8988T (cell line): ENCODE results near the gene SLC9A1.
"Not testable (repeated sequence)": the region's sequence is repeated elsewhere in the genome, so short reads cannot be mapped to it uniquely, and the experiment has no call there.

ENCODE experiments used
- DNase-seq: peaks from one replicate; pipeline ENCODE4 v3.0.0; 2011

The SLC9A1 gene

DNA sequence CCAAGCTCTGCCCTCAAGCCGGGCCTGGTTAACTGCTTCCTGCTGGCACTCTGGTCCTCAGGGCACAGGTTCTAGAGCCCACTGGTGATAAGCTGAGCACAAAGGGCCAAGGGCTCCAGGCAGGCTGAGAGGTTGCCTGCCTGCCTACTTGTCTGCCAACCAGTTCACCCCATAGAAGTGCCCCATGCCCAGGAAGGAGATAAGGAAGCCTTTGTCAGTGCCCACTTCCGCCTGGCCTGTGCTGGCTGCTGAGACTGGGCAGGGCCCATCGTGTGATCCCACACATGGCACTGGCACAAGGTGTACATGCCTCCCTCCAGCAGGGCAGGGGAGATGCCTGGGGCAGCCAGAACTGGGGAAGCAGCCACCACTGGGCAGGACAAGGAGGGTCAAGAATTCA is 24.1 kb downstream of the SLC9A1 start:
- no peak for DNase-seq

DNA sequence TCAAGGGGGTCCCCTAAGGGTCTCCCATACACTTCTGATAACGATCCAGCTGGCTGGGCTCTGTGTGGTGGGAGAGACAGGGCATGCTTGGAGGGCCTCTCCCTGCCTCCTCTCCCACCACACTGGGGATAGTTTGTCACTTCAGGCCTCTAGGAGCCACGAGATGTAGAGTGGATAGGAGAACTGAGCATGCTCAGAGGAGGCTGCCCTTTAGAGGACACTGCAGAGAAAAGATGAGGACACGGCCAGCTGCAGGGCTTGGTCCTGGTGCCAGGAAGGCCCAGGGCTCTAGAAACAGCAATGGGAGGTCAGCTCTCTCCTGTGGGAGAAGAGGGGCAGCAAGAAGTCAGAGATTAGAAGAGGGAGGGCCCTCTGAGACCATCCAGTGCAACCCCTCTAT is 25.7 kb downstream of the SLC9A1 start:
- no peak for DNase-seq

DNA sequence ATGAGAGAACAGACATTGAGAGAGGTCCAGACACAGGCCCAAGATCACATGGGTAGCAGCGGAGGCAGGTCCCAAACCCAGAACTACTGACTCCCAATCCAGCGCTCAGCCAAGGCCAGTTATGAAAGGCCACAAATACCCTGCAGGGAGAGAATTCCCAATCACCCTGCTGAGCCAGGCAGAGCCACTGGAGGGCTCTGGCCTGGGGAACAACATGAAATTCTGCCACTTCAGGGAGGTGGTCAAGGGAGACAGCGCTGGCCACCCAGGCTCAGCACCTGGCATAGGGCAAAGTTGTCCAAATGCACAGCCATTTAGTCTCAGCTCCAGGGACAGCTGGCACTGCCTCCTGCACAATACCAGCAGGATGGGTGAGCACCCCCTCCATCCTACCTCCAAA is 27.5 kb downstream of the SLC9A1 start:
- DNase-seq, result no peak

DNA sequence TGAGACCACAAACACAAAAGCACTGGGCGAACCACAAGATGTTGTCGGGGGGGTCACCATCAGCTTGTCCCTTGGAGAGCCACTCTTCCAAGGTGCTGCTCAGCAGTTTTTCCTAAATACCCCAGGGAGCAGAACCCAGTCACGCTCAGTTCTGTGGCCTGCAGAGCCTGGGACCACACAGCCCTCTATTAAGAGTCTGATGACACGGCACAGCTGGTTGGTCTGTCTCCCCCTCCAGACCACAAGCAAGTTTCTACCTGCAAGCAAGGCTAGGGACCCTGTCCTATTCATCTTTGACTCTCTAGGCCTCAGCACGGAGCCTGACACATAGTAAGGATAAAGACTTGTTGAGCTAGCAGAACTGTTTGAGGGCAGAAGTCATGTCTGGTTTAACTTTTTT is 28.5 kb downstream of the SLC9A1 start:
- DNase-seq, result no peak

DNA sequence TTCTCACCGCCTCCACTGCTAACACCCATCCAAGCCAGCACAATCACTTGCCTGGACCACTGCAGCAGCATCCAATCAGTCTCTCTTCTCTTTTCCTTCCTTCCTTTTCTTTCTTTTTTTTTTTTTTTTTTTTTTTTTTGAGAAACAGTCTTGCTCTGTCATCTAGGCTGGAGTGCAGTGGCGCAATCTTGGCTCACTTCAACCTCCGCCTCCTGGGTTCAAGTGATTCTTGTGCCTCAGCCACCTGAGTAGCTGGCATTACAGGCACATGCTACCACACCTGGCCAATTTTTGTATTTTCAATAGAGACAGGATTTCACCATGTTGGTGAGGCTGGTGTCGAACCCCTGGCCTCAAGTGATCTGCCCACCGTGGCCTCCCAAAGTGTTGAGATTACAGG is 29.8 kb downstream of the SLC9A1 start:
- not testable (repeated sequence) for DNase-seq

DNA sequence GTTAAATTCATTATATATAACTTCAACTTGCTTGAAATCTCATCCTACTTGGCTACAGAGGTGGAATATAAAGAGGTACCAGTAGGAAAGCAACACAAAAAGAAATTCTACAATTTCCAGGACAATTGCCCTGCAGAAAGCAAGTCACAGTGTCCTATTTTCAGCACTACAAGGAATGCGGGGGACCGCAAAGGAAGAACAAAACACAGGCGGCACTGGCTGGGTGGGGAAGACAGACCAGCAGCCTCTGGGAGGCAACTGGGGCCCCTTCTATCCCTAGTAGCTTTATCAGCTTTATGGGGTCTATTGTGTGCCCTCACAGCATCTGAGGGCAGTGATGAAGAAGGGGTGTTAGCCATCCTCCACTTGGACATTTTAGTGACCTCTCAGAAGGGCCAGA is 30.5 kb downstream of the SLC9A1 start:
- no peak for DNase-seq

DNA sequence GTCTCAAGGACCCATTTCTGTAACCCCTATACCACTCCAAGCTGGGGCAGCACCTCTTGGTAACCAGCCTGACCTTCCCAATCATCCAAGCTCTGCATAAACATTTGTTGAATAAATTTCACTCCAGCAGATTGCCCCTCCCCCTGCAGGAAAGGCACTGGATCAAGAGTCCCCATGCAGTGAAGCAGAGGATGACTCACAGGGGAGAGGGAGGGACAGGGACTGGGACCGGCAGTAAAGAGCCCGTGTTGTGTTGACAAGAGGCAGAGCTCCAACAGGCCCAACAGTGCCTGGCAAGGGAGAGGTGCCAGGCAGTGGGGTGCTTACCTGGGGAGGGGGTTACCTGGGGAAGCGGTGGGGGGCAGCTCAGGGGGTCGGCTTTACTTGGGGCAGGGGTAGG is 32.3 kb downstream of the SLC9A1 start:
- DNase-seq, result peak; percentile 62

DNA sequence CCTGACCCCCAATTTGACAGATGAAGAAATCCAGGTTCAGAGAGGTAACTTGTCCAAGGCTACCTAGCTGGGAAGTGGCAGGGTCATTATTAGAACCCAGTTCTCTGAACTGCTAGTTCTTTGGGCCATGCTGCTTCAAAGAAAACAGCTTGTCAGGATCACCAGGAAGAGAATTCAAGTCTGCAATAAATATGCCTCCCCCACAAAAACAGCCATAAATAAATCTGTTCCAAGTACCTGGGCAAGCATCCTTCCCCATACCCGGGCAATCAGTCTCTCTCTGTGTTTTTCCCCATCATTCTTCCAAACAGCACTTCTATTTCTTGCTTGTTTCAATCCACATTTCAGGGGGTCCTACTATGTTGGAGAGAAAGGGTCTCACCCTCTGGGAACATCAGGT is 34.1 kb downstream of the SLC9A1 start:
- no peak for DNase-seq

DNA sequence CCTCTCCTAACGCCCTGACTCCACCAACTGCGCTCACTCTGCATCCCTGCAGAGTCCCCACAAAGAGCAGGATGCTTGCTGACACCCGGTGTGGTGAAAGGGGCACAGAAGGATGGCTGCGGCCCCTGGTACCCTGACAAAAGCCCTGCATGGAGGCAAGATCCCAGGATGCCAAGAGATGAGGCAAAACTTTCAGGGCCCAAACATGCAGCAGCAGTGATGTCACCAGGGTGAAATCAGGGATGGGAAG is 36.6 kb downstream of the SLC9A1 start:
- no peak for DNase-seq

DNA sequence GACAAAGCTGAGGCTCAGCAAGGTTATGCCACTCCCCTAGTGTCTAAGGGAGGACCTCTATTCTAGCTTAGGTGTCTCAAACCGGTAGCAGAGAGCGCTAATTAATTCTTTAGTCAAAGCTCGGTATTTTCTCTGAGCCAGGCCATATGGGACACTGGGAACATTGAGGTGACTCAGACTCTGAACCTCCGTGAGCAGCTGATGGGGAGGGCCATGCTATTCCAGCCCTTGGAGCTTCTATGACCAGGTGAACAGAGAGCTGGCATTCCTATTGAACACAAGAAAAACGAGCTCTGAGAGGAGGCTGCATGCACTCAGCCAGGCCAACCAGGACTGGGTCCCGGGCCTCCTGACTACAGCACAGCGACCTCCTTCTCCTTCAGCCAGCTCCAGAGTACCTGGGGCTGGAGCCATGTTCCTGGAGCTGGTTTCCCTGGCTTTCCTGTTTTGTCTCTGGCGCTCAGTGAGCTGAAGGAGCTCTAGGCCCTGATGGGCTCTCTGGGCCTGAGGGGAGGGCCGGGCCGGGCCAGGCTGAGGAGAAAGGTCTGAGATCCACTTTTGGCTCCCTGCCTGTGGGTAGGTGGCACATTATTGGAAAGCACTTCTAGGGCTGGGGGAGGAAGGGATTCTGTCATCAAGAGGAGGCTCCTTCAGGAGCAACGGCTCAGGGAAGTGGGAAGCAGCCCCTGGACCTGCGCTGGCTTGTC is 37.0 kb downstream of the SLC9A1 start:
- no peak for DNase-seq

DNA sequence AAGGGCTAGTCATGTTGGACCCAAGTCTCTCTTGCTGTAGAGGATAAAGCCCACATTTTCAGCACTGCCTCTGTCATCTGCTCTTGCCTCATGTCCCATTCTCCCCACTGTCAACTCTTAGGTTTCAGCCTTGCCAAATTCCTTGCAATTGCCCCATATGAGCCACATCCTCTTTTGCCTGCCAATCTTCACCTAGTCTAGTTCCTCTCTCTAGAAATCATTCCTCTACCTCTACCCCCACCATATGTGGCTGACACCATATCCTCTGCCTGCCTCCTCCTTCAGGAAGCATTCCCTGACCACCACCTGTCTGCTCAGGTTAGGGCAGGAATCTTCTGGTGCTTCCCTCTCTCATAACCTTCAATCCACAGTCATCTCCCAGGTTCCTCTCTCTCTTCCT is 38.2 kb downstream of the SLC9A1 start:
- no peak for DNase-seq

DNA sequence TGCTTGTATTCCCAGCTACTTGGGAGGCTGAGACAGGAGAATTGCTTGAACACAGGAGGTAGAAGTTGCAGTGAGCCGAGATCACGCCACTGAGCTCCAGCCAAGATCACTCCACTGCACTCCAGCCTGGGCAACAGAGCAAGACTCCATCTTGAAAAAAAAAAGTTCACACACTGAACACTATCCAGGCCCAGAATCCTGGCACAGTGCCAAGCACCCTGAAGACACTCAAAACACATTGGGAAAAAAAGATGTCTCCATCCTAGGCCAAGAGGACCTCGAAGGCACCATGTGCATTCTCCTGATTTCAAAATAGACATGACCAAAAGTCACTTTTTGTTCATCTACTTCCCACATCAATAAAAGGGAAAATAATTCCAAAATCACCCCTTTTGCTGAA is 38.7 kb downstream of the SLC9A1 start:
- DNase-seq, result no peak

DNA sequence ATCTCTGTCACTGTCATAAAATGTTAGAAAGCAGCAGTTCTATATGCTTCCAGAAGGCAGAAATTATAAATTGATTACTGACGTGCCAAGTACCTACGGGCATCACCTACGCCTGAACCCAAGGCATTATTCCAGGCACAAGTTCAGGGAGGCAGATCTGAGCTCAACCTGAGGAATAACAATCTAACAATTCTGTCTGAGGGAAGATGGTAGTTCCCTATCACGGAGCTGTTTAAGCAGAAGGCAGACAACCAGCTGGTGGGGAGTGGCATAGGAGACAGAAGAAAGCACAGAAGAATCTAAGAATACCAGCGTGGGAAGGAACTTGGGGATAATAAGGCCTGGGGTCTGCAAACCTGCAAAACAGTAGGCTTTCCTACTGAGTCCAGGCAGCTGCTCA is 40.4 kb downstream of the SLC9A1 start:
- no peak for DNase-seq

DNA sequence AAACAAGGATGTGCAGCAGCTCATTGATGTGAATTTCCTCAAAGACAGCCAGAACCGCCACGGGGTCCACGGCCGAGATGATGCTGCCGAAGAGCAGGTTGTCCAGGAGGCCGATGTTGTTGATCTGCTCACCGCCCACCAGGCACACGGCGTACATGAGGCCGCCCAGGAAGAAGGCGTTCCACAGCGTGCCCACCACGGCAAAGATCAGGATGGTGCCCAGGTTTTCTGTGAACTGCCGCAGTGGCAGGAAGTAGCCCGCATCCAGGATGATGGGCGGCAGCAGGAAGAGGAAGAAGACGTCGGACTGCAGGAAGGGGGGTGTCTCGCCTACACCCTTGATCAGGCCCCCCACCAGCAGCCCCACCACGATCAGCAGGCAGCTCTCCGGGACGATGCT is 41.1 kb downstream of the SLC9A1 start:
- DNase-seq, result no peak

DNA sequence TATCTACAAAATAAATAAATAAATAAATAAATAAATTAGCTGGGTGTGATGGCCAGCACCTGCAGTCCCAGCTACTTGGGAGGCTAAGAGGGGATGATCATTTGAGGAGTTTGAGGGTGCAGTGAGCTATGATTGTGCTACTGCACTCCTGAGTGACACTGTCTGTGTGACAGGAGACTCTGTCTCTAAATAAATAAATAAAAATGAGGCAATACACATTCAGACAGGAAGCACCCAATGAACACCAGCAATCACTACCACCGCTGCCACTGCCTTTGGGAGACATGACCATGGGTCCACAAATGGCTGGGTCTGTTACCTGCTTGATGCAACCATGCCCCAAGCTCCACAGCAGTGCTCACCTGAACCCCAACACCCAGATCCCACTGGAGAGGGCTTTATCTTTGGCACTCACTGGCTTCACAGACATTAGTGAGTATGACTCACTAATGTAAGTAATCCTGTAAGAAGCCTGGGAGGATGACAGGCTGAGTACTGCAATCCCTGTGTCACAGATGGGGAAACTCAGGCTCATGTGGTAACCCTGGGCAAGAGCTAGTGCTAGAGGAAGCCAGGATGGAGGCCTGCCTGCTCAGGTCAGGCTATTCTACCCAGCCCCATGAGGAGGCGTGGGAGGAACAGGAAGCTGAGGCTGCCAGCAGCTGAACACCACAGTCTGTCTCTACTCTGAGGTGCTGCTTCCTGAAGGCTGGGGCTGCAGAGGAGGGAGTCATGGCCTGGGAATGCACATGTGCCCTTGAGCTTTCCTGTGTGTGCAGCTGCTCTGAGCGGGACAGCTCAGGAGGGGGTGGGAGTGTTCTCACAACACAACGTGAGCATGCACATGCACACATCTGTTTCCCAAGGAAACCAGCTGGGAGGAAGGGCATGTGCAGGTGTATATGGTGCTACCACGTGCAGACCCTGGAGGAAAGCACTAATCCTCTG is 43.0 kb downstream of the SLC9A1 start:
- peak; percentile 77 for DNase-seq

DNA sequence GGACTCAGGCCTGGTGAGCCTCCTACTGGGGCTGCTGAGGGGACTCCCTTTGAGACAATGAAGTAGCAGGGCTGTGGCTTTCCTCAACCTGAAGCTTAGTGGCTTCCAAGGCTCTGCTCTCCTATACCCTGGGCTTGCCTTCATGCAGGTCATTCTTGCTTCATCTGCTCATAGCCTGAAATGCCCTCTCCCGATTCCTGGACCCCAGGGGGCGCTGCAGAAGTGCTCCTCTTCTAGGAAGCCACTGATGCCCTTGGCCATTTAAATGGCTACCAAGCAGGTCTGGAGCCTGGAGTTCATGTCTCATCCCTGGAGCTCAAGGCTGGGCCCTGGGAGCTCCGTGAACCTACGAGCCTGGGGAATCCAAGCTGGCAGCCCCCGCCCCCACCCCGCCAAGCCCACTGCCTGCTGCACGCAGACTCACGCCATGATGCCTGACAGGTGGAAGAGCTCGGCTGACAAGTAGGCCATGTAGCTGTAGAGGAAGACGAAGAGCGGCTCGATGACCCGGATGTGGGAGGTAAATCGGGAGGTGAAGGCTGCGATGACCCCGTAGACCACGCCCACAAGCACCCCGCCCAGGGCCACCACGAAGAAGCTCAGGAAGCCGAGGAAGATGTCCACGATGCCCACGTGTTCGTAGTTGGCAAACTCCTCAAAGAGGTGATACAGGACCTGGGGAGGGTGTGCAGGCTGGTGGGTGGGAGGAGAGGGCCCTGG is 45.7 kb downstream of the SLC9A1 start:
- DNase-seq, result no peak

DNA sequence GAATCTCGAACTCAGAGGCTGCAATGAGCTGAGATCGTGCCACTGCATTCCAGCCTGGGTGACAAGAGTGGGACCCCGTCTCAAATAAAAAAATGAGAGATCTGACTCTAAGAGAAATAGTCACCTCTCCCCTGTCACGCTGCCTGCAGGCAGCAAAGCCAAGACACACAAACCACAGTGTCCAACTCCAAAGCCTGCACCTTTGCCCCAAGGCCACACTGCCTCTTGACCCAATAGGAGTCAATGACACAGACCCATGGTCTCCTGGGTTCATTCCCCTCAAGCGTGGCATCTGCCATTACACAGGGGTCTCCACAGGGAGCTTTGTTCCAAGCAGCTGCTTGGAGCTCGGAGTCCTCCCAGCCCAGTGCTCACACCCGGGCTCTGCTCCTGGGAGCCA is 46.3 kb downstream of the SLC9A1 start:
- DNase-seq, result no peak

DNA sequence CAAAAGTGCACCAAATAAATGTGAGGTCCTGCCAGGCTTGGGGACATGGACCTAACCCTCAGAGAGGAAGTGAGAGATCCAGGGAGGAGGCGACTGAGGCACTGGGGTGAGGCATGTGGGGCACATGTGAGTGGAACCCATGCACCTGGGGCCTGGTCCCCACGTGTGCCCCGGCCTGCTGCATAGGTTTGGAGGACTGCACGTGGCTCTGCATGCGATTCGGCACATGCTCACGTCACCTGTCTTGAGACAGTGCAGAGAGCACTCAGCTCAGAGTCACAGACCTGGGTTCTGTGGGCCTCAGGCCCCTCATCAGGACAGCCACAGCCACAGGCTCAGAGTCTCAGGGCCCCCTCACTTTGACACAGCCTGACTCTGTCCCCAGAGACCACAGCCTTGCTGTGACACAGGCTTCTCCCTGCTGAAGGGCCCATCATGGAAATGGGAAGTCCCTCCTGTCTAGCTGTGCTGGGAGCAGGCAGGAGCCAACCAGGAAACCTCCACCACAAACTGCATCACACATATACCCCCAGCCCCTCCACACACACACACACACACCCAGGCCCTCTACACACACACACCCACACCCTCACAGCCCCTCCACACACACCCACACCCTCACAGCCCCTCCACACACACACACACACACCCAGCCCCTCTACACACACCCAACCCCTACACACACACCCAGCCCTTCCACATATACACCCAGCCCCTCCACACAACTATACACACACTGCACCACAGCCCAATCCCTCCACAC is 48.2 kb downstream of the SLC9A1 start:
- no peak for DNase-seq

DNA sequence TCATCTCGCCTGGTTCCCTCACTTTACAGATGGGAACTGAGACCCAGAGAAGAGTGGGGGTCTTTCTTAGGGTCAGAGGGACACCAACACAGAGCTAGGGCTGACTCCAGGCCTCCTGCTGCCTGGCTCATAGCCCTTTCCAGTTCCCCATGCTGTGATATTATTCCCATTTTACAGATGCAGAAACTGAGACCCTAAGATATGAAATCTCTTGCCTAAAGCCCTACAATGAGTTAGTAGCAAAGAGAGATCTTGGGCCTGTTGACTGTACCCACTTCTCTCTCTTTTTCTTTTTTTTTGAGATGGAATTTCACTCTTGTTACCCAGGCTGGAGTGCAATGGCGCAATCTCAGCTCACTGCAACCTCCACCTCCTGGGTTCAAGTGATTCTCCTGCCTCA is 49.9 kb downstream of the SLC9A1 start:
- DNase-seq, result no peak

DNA sequence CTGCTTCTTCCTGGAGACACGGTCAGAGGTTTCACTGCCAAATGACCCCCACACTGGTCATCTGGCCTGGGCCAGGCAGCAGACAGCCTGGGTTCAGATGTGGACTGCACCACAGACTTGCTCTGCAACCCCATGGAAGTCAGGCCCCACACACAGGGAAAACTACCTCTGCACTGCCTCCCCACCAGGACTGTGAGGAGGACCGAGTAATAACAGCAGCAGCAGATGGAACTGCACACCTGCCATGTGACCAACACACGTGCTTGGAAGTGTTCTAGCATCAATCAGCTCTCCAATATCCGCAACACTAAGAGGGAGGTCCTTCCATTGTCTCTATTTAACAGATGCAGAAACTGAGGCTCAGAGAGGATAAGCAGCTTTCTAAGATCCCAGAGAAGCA is 51.4 kb downstream of the SLC9A1 start:
- DNase-seq, result no peak

DNA sequence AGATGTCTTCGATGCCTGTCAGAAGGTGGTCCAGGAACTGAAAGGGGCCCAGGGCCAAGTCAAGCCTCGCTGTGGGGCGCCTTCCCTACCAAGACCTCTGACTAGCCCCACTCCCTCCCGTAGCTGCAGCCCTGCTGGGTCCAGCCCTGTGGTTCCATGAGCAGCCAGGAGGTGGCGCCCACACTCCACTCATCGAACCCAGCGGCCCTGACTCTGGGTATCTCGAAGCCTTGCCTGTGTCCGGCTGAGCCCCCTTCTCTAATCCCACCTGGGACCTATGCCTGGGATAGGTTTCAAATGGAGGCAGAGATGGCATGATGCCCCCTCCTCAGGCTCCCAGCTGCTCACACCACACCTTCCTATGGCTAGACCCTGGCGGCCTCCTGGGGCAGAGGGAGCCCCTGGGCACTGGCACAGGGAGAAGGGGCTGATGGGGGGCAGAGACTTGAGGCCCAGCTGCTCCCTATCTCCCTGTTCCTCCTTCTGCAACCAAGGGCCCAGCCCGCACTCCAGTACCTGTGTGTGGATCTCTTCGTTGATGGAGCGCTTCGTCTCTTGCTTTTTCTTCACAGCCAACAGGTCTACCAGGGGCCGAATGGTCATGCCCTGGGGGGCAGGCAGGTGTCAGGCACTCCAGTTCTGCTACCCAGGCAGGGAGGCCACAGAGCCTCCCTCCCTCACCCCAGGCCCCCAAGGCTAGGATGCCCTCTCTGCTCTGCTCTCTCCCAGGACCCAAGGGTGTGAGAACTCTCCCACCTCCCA is 52.0 kb downstream of the SLC9A1 start:
- DNase-seq, result peak; percentile 85

DNA sequence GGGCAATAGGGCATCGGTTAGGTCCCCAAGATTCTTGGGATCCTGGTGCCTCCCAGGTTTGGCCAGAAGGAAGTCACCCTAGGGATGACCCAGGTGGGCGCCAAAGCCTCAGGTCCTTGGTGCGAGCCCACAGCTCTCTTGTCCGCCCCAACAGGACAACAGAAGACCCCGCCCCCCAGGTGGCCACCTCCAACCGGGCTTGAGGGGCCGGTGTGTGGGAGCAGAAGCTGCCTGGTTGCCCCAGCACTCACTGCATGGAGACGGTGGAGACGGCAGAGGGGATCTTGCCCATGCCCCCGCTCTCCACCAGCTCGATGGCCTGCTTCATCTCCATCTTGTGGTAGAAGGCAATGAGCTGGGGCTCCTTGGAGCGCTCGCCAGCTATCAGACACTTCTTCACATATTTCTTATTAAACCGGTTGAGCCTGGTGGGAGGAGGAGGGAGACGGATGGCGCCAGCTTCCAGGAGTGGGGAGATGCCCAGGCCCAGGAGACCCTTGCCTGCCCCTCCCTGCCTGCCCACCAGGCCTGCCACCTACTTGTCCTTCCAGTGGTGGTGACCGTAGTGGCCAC is 52.7 kb downstream of the SLC9A1 start:
- DNase-seq, result no peak
